Upper lobe of left lung (tissue), 6 donors: ENCODE data around the gene ENAH. TPM values are rescaled to one million over a fixed set of nuclear protein-coding genes. Genes with fewer than 3 reads are reported as not detected.
"Not testable (repeated sequence)": the region's sequence is repeated elsewhere in the genome, so short reads cannot be mapped to it uniquely, and the experiment has no call there.

Source experiments
- ATAC-seq, 2 donors: fragments of 200-7000 bp; cut with Tn5 transposase; one replicate each; pipeline ENCODE4 v1.9.1; 2022; ENCODE audit warnings: mild to moderate bottlenecking in 2 of 2, moderate library complexity in 2 of 2; ENCODE audit not compliant: low FRiP score in 2 of 2
- DNase-seq, 2 donors: peaks; one replicate each; pipeline ENCODE4 v3.0.0-alpha.2; 2019 to 2020
- H3K27ac ChIP-seq, 4 donors: fragments of 200-600 bp; sonication (generic); one replicate each; pipeline ENCODE4 v1.5.1; 2016 to 2019
- H3K27me3 ChIP-seq, 4 donors: fragments of 200-600 bp; sonication (generic); one replicate each; pipeline ENCODE4 v1.5.1; 2017 to 2019
- H3K36me3 ChIP-seq, 4 donors: fragments of 200-600 bp; sonication (generic); one replicate each; pipeline ENCODE4 v1.5.1; 2016 to 2019
- H3K4me1 ChIP-seq, 4 donors: fragments of 200-600 bp; sonication (generic); one replicate each; pipeline ENCODE4 v1.5.1; 2018 to 2019
- H3K4me3 ChIP-seq, 4 donors: fragments of 200-600 bp; sonication (generic); one replicate each; pipeline ENCODE4 v1.5.1; 2017 to 2019; ENCODE audit warnings: mild to moderate bottlenecking in 2 of 4, moderate library complexity in 1 of 4
- H3K9me3 ChIP-seq, 4 donors: fragments of 200-600 bp; sonication (generic); one replicate each; pipeline ENCODE4 v1.5.1; 2018 to 2019
- EP300 ChIP-seq, 4 donors: sonication (generic); formaldehyde crosslinking; IDR thresholded peaks; one replicate each; pipeline ENCODE4 v1.5.1; 2017; ENCODE audit warnings: antibody characterized with exemption in 4 of 4, control low read depth in 2 of 4
- POLR2A ChIP-seq, 4 donors: fragments of 450-650 bp; IDR thresholded peaks; one replicate each; pipeline ENCODE4 v1.5.1; 2016 to 2017; ENCODE audit warnings: antibody characterized with exemption in 4 of 4, mild to moderate bottlenecking in 2 of 4
- POLR2AphosphoS5 ChIP-seq, 2 donors: sonication (generic); formaldehyde crosslinking; IDR thresholded peaks; one replicate each; pipeline ENCODE4 v1.5.1; 2017; ENCODE audit warnings: antibody characterized with exemption in 2 of 2
- WGBS, 2 donors: methylation state at CpG; one replicate each; pipeline ENCODE4 v1.1.5; 2017 to 2018; 5-methylcytosine and 5-hydroxymethylcytosine counted together
- total RNA-seq, 6 donors: library from RNA; depleted of rRNA in 4 of 6; stranded (reverse); fragments of >200 nt in 4 of 6; gene quantifications; one replicate each; pipeline versions ENCODE4 v1.1.0 to v1.2.1, GENCODE V29; 2016 to 2021
- TF ChIP-seq, protein P1 (sequence below), 6 experiments: fragments of 450-650 bp in 4 of 6; fragments of 200-600 bp in 2 of 6; sonication (generic) in 2 of 6; IDR thresholded peaks; one replicate each; pipeline ENCODE4 v1.5.1; 2016 to 2019; ENCODE audit warnings: antibody characterized with exemption in 6 of 6
- donor health status: DM: no; HTN: no; CAD: no; lungs with moderate emphysema.
- donor health status: DM: no; HTN: yes; CAD: no; lungs with severe emphysema.

Gene ENAH
- total RNA-seq, 6 donors from 2014 or later, result 10.5 to 70.3 (median 33.8) TPM

DNA sequence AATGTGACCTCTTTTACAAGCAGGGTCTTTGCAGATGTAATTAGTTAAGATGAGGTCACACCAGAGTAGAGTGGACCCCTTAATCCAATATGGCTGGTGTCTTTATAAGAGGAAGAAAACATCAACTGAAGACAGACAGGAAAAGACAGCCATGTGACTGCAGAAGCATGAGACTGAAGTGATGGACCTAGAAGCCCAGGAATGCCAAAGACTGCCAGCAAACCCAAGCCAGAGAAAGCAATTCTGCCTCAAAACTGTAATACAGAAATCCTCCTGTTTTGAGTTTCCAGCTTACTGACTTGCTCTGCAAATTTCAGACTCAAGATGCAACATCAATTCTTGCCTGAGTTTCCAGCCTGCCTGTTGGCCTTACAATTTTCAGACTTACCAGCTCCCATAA is 17.3 kb downstream of the ENAH start:
- no peak for ATAC-seq
- no peak for TF ChIP-seq POLR2A (IDR thresholded peaks at IDR 0.05)
- TF ChIP-seq, protein P1, sequence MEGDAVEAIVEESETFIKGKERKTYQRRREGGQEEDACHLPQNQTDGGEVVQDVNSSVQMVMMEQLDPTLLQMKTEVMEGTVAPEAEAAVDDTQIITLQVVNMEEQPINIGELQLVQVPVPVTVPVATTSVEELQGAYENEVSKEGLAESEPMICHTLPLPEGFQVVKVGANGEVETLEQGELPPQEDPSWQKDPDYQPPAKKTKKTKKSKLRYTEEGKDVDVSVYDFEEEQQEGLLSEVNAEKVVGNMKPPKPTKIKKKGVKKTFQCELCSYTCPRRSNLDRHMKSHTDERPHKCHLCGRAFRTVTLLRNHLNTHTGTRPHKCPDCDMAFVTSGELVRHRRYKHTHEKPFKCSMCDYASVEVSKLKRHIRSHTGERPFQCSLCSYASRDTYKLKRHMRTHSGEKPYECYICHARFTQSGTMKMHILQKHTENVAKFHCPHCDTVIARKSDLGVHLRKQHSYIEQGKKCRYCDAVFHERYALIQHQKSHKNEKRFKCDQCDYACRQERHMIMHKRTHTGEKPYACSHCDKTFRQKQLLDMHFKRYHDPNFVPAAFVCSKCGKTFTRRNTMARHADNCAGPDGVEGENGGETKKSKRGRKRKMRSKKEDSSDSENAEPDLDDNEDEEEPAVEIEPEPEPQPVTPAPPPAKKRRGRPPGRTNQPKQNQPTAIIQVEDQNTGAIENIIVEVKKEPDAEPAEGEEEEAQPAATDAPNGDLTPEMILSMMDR (IDR thresholded peaks at IDR 0.05), result no peak
- no peak for TF ChIP-seq EP300 (IDR thresholded peaks at IDR 0.05)
- TF ChIP-seq POLR2AphosphoS5 (IDR thresholded peaks at IDR 0.05), result no peak
- no peaks in the 10 kb centered on the region for H3K9me3 ChIP-seq
- H3K4me3 ChIP-seq, result no peak overlapping the region
- H3K4me1 ChIP-seq, result peaks cover 0 to 4% (median 0%) of the 10 kb centered on the region in 4 donors
- H3K27me3 ChIP-seq, result no peaks in the 10 kb centered on the region
- DNase-seq, result no peak
- H3K36me3 ChIP-seq, result no peaks in the 10 kb centered on the region
- H3K27ac ChIP-seq, result no peak overlapping the region

DNA sequence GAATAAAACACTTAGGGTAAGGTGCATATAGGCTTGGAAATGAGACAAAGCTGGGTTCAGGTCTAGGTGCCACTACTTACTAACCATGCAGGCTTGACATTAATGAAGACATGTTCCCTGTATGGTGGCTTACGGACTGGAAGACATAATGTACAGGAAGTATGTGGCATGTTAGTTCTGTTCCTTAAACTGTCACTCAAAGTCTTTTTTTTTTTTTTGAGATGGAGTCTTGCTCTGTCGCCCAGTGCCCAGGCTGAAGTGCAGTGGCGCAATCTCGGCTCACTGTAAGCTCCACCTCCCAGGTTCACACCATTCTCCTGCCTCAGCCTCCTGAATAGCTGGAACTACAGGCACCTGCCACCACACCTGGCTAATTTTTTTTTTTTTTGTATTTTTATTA is 20.1 kb downstream of the ENAH start:
- H3K27ac ChIP-seq, ATAC-seq, H3K4me1 ChIP-seq, DNase-seq, H3K9me3 ChIP-seq, H3K36me3 ChIP-seq, H3K4me3 ChIP-seq, H3K27me3 ChIP-seq: not testable (repeated sequence)
- WGBS, 2 donors, result 78 to 81% methylated on average over 4 of the region's 4 CpGs

DNA sequence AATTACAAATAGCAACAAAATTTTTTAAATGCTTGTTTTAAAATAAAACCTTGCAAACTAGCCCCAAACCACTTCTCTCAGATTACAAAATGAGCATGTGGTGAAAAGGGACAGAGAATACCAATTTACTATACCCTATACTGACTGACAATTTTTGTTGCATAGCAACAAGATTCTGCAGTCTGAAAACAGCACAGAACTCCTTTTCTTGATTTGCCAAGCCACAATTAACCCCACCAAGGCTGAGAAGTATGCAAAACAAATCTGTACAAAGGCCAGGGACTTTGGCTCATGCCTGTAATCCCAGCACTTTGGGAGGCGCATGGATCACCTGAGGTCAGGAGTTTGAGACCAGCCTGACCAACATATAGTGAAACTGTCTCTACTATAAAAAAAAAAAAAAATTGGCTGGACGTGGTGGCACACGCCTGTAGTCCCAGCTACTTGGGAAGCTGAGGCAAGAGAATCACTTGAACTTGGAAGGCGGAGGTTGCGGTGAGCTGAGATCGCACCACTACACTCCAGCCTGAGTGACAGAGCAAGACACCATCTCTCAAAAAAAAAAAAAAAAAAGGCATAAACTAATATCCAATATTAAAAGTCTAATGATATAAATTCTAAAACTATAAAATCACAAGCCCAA is 21.8 kb downstream of the ENAH start:
- H3K27me3 ChIP-seq, result no peaks in the 10 kb centered on the region
- TF ChIP-seq POLR2A (IDR thresholded peaks at IDR 0.05) (no peak), POLR2AphosphoS5 (IDR thresholded peaks at IDR 0.05) (no peak)
- TF ChIP-seq, protein P1 (IDR thresholded peaks at IDR 0.05), result no peak
- DNase-seq (no peak), ATAC-seq (no peak)
- no peak overlapping the region for H3K27ac ChIP-seq
- WGBS, 2 donors, result 94% methylated on average over 6 of the region's 6 CpGs
- no peak overlapping the region for H3K4me3 ChIP-seq
- H3K36me3 ChIP-seq, result no peaks in the 10 kb centered on the region
- H3K4me1 ChIP-seq, result peaks cover 3 to 21% (median 14%) of the 10 kb centered on the region in 4 donors
- H3K9me3 ChIP-seq, result no peaks in the 10 kb centered on the region

DNA sequence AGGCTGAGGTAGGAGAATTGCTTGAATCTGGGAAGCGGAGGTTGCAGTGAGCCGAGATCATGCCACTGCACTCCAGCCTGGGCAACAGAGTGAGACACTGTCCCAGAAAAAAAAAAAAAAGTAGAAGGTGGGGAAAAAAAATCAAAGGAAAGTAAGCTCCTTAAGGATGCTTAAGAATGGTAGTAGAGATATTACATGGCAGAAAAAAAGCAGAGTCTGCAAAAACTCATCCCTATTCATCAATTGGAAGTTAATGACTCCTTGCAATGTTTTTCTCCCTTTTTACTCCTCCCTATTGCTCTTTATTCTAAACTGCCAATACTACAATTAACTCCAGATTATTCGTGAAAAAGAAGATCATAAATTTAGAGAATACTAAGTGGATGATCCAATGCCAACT is 23.4 kb downstream of the ENAH start:
- no peak for ATAC-seq
- H3K4me3 ChIP-seq, result no peak overlapping the region
- no peak overlapping the region for H3K27ac ChIP-seq
- 91 to 94% methylated on average over 3 of the region's 3 CpGs for WGBS, 2 donors
- no peak for DNase-seq
- H3K36me3 ChIP-seq, result no peaks in the 10 kb centered on the region
- H3K27me3 ChIP-seq, result no peaks in the 10 kb centered on the region
- H3K9me3 ChIP-seq, result no peaks in the 10 kb centered on the region
- TF ChIP-seq POLR2AphosphoS5 (IDR thresholded peaks at IDR 0.05), result no peak
- TF ChIP-seq EP300 (IDR thresholded peaks at IDR 0.05), result no peak
- no peak for TF ChIP-seq POLR2A (IDR thresholded peaks at IDR 0.05)
- TF ChIP-seq, protein P1 (IDR thresholded peaks at IDR 0.05), result no peak
- peaks cover 6 to 29% (median 14%) of the 10 kb centered on the region in 4 donors for H3K4me1 ChIP-seq

DNA sequence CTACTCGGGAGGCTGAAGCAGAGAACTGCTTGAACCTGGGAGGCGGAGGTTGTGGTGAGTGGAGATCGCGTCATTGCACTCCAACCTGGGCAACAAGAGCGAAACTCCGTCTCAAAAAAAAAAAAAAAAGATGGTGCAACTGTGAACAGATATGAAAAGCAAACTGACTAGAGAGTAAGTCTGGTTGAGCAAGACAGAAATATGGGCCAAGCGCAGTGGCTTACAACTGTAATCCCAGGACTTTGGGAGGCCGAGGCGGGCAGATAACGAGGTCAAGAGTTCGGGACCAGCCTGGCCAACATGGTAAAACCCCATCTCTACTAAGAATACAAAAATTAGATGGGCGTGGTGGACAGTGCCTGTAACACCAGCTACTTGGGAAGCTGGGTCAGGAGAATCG is 24.1 kb downstream of the ENAH start:
- H3K9me3 ChIP-seq, H3K4me3 ChIP-seq, H3K36me3 ChIP-seq, H3K27ac ChIP-seq, ATAC-seq, H3K27me3 ChIP-seq, DNase-seq: not testable (repeated sequence)
- WGBS, 2 donors, result 83 to 91% methylated on average over 13 of the region's 13 CpGs
- peaks cover 6 to 29% (median 14%) of the 10 kb centered on the region in 4 donors for H3K4me1 ChIP-seq

DNA sequence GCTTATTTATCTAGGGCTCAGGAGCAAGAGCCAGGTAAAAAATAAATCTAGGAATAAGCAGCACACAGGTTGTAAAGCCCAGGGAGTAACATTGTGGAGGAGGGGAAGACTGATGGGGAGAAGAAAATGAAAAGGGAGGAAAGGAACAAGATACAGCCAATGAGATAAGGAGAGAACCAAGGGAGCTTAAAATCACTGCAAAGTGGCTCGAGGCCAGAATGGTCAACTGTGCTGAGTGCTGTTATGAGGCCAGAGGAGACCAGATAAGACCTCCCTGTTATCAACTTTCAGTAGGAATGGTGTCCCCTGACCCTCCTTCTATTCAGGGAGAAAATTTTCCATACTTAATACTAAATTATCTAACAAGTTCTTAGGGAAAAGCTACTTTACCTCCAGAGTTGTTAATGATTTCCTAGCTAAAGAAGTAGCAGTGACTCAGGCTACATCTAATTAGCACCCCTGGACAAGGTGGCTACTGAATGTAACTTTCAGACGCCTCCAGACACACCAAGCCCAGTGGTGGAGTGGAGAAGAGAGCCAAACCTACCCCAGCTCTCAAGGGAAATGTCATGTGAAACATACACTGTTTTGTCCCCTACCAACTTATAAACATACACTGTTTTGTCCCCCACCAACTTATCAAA is 25.5 kb downstream of the ENAH start:
- Histone ChIP-seq H3K36me3 (no peaks in the 10 kb centered on the region), H3K4me3 (no peak overlapping the region), H3K27me3 (no peaks in the 10 kb centered on the region), H3K27ac (no peak overlapping the region), H3K4me1 (peaks cover 6 to 29% (median 14%) of the 10 kb centered on the region in 4 donors), H3K9me3 (no peaks in the 10 kb centered on the region)
- no peak for DNase-seq
- 43 to 49% methylated on average over 2 of the region's 2 CpGs for WGBS, 2 donors
- TF ChIP-seq POLR2A (IDR thresholded peaks at IDR 0.05) (no peak), EP300 (IDR thresholded peaks at IDR 0.05) (no peak), POLR2AphosphoS5 (IDR thresholded peaks at IDR 0.05) (no peak)
- TF ChIP-seq, protein P1 (IDR thresholded peaks at IDR 0.05), result no peak
- ATAC-seq, result no peak
